BE2C (cell line): ENCODE measurements around the gene OR5D18.
"Not testable (repeated sequence)": the region's sequence is repeated elsewhere in the genome, so short reads cannot be mapped to it uniquely, and the experiment has no call there.

Experiments
- DNase-seq: peaks from one replicate; pipeline ENCODE4 v3.0.0-alpha.2; 2020
- H3K27me3 ChIP-seq: fragments of 250-450 bp; sonication (Bioruptor Pico); 2 replicates; pipeline ENCODE4 v1.5.1; 2020; ENCODE audit warnings: mild to moderate bottlenecking
- H3K36me3 ChIP-seq: fragments of 250-450 bp; sonication (Bioruptor Pico); 2 replicates; pipeline ENCODE4 v1.5.1; 2020; ENCODE audit warnings: mild to moderate bottlenecking
- H3K4me1 ChIP-seq: fragments of 250-450 bp; sonication (Bioruptor Pico); 2 replicates; pipeline ENCODE4 v1.5.1; 2020
- H3K4me3 ChIP-seq: 2 replicates; pipeline ENCODE4 v1.5.1; 2011; ENCODE audit warnings: low read depth, low read length
- H3K9me3 ChIP-seq: fragments of 250-450 bp; sonication (Bioruptor Pico); 2 replicates; pipeline ENCODE4 v1.5.1; 2020
- CTCF ChIP-seq: IDR thresholded peaks from 2 replicates; pipeline ENCODE4 v1.5.1; 2012; ENCODE audit warnings: mild to moderate bottlenecking, low read depth, low read length

OR5D18 gene

DNA sequence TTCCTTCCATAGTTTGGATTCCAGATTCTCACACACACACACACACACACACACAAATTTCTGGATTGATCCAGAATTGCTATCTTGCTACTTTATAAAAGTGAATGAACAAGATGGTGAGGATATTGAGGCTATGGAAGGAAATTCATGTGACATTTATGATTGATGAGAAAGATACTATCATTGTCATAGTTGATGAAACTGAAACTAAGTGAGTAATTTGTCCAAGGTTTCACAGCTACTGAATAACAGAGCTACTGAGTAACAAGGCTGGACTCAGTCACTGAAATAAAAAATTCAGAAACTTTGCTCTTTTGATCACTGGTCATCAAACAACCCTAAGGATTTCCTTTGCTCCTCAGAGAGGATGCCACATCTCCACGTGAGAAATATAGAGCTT, 35.3 kb downstream of the OR5D18 start:
- H3K4me1 ChIP-seq = no peaks in the 10 kb centered on the region
- H3K27me3 ChIP-seq = no peaks in the 10 kb centered on the region
- H3K9me3 ChIP-seq = no peaks in the 10 kb centered on the region
- DNase-seq = no peak
- no peaks in the 10 kb centered on the region for H3K36me3 ChIP-seq
- TF ChIP-seq CTCF = no peak
- no peak overlapping the region for H3K4me3 ChIP-seq

- H3K36me3 ChIP-seq, H3K27me3 ChIP-seq, H3K4me1 ChIP-seq, DNase-seq, H3K9me3 ChIP-seq, H3K4me3 ChIP-seq: not testable (repeated sequence)
Measured at GRCh38 chr11:55867354-55867753, 47.9 kb downstream of the OR5D18 start.
